ENCODE results near the gene ZNF74.
"Not testable (repeated sequence)": the region's sequence is repeated elsewhere in the genome, so short reads cannot be mapped to it uniquely, and the experiment has no call there.

ZNF74 gene

DNA sequence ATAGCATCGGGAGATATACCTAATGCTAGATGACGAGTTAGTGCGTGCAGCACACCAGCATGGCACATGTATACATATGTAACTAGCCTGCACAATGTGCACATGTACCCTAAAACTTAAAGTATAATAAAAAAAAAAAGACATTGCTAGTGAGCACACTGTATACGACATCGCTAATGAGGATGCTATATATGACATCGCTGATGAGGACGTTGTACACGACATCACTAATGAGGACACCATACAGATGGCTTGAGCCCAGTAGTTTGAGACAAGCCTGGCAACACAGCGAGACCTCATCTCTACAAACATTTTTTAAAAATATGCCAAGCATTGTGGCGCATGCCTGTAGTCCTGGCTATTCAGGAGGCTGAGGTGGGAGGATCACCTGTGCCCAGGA is 31.5 kb upstream of the ZNF74 start:
- H3K4me3 ChIP-seq (ENCODE audit: low read depth, low read length); H3K27me3 ChIP-seq (ENCODE audit: control insufficient read depth, insufficient read depth, low read length); H3K36me3 ChIP-seq (ENCODE audit: control insufficient read depth, insufficient read depth, low read length): not testable (repeated sequence)

DNA sequence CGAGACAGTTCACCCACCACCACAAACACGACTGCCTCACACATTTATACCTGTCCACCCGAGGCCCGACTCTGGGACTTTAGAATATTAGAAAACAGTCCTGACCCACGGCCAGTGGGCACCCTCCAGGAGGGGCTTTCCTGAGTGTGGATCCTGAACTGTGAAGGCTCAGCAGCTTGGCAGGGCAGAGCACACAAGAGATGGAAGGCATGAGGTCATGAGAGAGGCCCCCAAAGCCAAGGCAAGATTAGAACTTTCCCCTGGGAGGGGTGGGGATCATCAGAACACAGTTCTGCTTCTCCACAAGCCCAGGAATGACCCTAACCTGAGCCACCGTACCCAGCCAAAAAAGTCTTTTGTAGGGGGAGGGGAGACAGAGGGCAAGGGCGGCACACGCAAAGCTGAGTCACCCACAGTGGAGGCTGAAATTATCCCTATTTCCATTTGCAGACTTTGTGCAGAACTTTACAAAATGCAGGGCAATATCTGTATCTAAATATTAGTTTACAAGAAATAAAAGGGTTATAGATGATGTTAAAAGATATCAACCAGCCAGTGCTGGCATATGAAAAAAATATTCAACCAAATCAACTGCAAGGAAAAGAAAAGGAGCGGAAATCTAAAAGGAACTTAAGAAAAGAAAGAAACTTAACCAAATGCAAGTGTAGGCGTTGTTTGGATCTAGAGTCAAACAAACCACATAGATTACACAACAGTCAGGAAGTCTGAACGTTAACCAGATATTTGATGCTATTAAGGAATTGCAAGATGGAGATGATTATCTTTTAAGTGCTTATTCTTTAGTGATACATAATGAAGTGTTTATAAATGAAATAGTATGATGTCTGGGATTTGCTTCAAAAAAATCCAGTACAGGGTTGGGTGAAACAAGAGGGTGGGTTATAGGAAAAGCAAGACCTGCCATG is 29.4 kb upstream of the ZNF74 start:
- H3K4me1 ChIP-seq (ENCODE audit: control insufficient read depth, insufficient read depth, low read length); H3K9me3 ChIP-seq (ENCODE audit: control insufficient read depth, insufficient read depth, low read length); H3K9ac ChIP-seq (ENCODE audit: low read depth, low read length); H3K4me3 ChIP-seq (ENCODE audit: low read depth, low read length); H3K27me3 ChIP-seq (ENCODE audit: control insufficient read depth, insufficient read depth, low read length); H3K36me3 ChIP-seq (ENCODE audit: control insufficient read depth, insufficient read depth, low read length): not testable (repeated sequence)

More for the DNA sequence above, 31.5 kb upstream of the ZNF74 start:
- not testable (repeated sequence) for H3K9me3 ChIP-seq (ENCODE audit: control insufficient read depth, insufficient read depth, low read length); H3K9ac ChIP-seq (ENCODE audit: low read depth, low read length); H3K4me1 ChIP-seq (ENCODE audit: control insufficient read depth, insufficient read depth, low read length)

DNA sequence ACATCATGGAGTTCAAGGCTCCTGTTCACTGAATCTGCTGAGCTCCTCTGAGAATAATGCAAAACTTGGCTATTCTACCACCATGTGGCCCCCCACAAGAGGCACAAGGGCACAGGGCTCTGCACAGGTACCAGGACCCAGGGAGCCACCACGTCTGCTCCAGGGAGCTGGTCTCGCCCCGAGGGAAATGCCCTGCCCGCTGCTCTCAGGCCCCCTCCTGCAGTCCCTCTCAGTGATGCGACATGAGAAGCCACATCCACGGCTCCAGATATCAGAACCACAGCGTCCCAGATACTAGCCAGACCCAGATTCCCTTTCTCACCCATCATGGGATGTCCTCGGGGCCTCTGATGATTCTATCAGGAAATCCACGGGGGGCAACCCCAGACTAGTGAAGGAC is 27.1 kb upstream of the ZNF74 start:
- H3K36me3 ChIP-seq (ENCODE audit: control insufficient read depth, insufficient read depth, low read length); H3K4me3 ChIP-seq (ENCODE audit: low read depth, low read length); H3K9ac ChIP-seq (ENCODE audit: low read depth, low read length); H3K9me3 ChIP-seq (ENCODE audit: control insufficient read depth, insufficient read depth, low read length); H3K4me1 ChIP-seq (ENCODE audit: control insufficient read depth, insufficient read depth, low read length); H3K27me3 ChIP-seq (ENCODE audit: control insufficient read depth, insufficient read depth, low read length): not testable (repeated sequence)

DNA sequence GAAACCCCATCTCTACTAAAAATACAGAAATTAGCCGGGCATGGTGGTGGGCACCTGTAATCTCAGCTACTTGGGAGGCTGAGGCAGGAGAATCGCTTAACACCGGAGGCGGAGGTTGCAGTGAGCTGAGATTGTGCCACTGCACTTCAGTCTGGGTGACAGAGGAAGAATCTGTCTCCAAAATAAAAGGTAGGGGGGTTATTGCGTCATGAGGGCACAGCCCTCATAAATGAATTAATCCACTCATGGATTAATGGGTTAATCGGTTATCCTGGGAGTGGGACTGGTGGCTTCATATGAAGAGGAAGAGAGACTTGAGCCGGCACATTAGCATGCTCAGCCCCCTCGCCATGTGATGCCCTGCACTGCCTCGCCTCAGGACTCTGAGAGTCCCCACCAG is 25.1 kb upstream of the ZNF74 start:
- not testable (repeated sequence) for H3K4me3 ChIP-seq (ENCODE audit: low read depth, low read length); H3K9ac ChIP-seq (ENCODE audit: low read depth, low read length); H3K36me3 ChIP-seq (ENCODE audit: control insufficient read depth, insufficient read depth, low read length); H3K4me1 ChIP-seq (ENCODE audit: control insufficient read depth, insufficient read depth, low read length); H3K27me3 ChIP-seq (ENCODE audit: control insufficient read depth, insufficient read depth, low read length); H3K9me3 ChIP-seq (ENCODE audit: control insufficient read depth, insufficient read depth, low read length)

DNA sequence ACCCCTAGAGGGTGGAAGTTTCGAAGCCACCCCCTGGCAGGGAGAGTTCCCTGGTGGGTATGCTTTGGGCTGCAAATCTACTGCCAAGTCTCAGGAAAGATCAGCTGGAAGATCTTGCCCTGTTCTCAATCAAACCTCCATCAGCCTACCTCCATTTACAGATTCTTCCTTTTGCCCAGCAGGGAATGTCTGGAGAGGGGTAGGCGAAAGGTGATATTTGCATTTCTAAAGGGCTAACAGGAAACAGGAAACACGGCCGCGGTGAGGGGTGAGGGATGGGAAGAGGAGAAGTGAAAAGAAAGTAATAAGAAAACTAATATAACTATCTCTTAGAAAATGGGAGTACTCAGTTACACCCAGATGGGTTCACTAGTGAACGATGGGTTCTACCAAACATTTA is 22.3 kb upstream of the ZNF74 start:
- not testable (repeated sequence) for H3K9me3 ChIP-seq (ENCODE audit: control insufficient read depth, insufficient read depth, low read length); H3K4me3 ChIP-seq (ENCODE audit: low read depth, low read length); H3K9ac ChIP-seq (ENCODE audit: low read depth, low read length); H3K27me3 ChIP-seq (ENCODE audit: control insufficient read depth, insufficient read depth, low read length); H3K36me3 ChIP-seq (ENCODE audit: control insufficient read depth, insufficient read depth, low read length); H3K4me1 ChIP-seq (ENCODE audit: control insufficient read depth, insufficient read depth, low read length)

DNA sequence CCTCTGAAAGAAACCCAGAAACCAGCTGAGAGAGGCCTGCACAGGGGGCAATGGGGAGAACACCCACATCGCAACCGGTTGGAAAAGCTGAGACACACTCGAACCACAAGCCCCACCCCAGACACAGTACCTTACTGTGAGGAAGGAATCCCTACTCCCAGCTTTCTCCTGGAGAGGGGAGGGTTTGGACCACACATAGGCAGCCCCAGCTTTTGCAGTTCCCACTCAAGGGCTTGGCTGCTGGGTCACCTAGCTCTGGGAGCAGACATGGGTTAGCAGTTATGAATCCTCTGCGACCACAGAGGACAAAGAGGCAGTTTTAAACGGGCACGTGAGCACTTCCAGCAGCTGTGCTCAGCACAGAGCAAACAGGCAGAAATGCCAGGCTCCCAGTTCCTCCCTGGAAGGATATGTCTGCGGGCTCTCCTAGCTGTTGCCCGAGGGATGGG is 21.5 kb upstream of the ZNF74 start:
- not testable (repeated sequence) for H3K9me3 ChIP-seq (ENCODE audit: control insufficient read depth, insufficient read depth, low read length); H3K4me3 ChIP-seq (ENCODE audit: low read depth, low read length); H3K9ac ChIP-seq (ENCODE audit: low read depth, low read length); H3K36me3 ChIP-seq (ENCODE audit: control insufficient read depth, insufficient read depth, low read length); H3K4me1 ChIP-seq (ENCODE audit: control insufficient read depth, insufficient read depth, low read length); H3K27me3 ChIP-seq (ENCODE audit: control insufficient read depth, insufficient read depth, low read length)

DNA sequence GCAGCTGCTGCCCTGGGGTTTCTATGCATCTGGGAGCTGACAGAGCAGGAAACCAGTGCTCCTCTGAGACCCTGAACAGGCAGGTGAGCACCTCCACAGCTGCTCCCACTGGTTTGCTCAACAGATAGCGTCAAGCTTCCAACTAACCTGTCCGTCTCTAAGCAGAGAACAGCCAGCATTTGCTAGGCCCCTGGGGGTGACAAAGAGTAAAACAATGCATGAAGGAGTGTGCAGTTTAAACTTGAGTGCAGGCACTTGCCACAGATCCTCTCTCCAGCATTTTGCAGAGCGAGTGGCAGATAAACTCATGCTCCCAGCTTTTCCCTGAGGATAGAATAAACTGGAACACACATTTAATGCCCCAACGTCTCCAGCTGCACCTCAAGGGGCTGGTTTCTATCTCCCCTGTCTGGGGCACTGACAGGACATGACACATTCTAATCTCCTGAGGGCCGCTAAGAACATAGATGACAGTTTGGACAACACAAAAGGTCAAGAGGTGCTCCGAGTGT is 20.7 kb upstream of the ZNF74 start:
- H3K9me3 ChIP-seq (ENCODE audit: control insufficient read depth, insufficient read depth, low read length); H3K9ac ChIP-seq (ENCODE audit: low read depth, low read length); H3K4me1 ChIP-seq (ENCODE audit: control insufficient read depth, insufficient read depth, low read length); H3K36me3 ChIP-seq (ENCODE audit: control insufficient read depth, insufficient read depth, low read length); H3K27me3 ChIP-seq (ENCODE audit: control insufficient read depth, insufficient read depth, low read length); H3K4me3 ChIP-seq (ENCODE audit: low read depth, low read length): not testable (repeated sequence)

DNA sequence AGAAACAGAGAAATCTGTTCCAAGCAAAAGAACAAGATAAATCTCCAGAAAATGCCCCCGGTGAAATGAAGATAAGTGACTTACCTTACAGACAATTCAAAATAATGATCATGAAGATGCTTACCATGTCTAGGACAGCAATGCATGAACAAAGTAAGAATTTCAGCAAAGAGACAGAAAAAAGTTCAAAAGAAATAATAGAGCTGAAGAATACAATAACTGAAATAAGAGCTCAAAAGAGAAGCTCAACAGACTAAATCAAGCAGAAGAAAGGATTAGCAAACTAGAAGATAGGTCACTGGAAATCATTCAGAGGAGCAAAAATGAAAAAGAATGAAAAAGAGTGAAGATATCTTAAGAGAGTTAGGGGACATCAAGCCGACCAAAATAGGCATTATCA is 19.8 kb upstream of the ZNF74 start:
- H3K27me3 ChIP-seq (ENCODE audit: control insufficient read depth, insufficient read depth, low read length); H3K36me3 ChIP-seq (ENCODE audit: control insufficient read depth, insufficient read depth, low read length); H3K4me1 ChIP-seq (ENCODE audit: control insufficient read depth, insufficient read depth, low read length); H3K9me3 ChIP-seq (ENCODE audit: control insufficient read depth, insufficient read depth, low read length); H3K9ac ChIP-seq (ENCODE audit: low read depth, low read length); H3K4me3 ChIP-seq (ENCODE audit: low read depth, low read length): not testable (repeated sequence)

DNA sequence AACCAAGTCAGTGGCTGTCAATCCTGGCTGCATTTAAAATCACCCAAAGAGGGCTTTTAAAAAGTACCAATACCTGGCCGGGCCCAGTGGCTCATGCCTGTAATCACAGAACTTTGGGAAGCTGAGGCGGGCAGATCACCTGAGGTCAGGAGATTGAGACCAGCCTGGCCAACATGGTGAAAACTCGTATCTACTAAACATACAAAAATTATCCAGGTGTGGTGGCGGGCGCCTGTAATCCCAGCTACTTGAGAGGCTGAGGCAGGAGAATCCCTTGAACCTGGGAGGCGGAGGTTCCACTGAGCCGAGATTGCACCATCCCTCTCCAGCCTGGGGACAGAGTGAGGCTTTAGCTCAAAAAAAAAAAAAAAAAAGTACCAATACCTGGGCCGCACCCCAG is 17.7 kb upstream of the ZNF74 start:
- not testable (repeated sequence) for H3K4me3 ChIP-seq (ENCODE audit: low read depth, low read length); H3K9me3 ChIP-seq (ENCODE audit: control insufficient read depth, insufficient read depth, low read length); H3K27me3 ChIP-seq (ENCODE audit: control insufficient read depth, insufficient read depth, low read length); H3K4me1 ChIP-seq (ENCODE audit: control insufficient read depth, insufficient read depth, low read length); H3K9ac ChIP-seq (ENCODE audit: low read depth, low read length); H3K36me3 ChIP-seq (ENCODE audit: control insufficient read depth, insufficient read depth, low read length)

DNA sequence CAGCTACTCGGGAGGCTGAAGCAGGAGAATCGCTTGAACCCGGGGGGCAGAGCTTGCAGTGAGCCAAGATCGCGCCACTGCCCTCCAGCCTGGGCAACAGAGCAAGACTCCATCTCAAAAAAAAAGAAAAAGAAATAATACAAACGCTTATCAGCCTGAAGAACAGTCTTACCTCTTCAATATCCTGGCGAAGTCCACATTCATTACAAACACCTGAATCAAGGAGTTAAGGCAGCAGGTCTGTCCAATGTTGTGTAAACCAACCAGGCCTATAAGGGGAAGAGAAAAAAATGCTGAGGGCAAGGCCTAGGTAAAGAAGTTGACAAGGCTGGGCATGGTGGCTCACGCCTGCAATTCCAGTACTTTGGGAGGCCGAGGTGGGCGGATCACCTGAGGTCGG is 17.0 kb upstream of the ZNF74 start:
- not testable (repeated sequence) for H3K9ac ChIP-seq (ENCODE audit: low read depth, low read length); H3K4me1 ChIP-seq (ENCODE audit: control insufficient read depth, insufficient read depth, low read length); H3K4me3 ChIP-seq (ENCODE audit: low read depth, low read length); H3K36me3 ChIP-seq (ENCODE audit: control insufficient read depth, insufficient read depth, low read length); H3K27me3 ChIP-seq (ENCODE audit: control insufficient read depth, insufficient read depth, low read length); H3K9me3 ChIP-seq (ENCODE audit: control insufficient read depth, insufficient read depth, low read length)

DNA sequence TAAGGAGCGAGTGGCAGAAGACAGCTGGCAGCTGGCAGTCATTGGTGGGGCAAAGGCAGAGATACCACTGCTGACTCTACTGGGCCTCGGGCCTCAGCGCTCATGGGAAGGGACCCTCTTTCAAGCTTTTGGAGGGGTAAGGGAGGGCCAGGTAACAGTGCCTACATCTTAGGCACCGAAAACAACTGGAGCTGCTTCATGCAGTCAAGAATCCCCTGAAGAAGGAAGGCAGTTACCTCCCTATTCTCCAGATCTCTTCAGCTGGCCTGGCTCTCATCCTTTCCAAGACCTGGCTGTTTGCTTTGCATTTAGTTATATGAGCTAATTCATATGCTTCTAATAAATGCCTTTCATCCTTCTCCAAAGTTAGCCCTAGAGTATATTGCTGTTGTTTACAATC is 15.8 kb upstream of the ZNF74 start:
- Histone ChIP-seq H3K4me3 (ENCODE audit: low read depth, low read length) (no peak overlapping the region), H3K9ac (ENCODE audit: low read depth, low read length) (no peak overlapping the region), H3K4me1 (ENCODE audit: control insufficient read depth, insufficient read depth, low read length) (no peaks in the 10 kb centered on the region), H3K9me3 (ENCODE audit: control insufficient read depth, insufficient read depth, low read length) (no peaks in the 10 kb centered on the region), H3K27me3 (ENCODE audit: control insufficient read depth, insufficient read depth, low read length) (peaks cover 4% of the 10 kb centered on the region), H3K36me3 (ENCODE audit: control insufficient read depth, insufficient read depth, low read length) (no peaks in the 10 kb centered on the region)

DNA sequence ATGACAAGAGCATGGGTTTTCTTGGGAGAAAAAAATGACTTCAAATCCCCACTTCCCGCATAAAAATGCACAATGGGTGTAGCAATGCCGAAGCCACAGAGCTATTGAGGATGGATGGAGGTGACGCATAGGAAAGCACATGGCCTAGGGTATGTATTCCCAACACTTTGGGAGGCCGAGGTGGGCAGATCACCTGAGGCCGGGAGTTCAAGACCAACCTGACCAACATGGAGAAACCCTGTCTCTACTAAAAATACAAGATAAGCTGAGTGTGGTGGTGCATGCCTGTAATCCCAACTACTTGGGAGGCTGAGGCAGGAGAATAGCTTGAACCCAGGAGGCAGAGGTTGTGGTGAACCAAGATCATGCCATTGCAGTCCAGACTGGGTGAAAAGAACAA is 15.3 kb upstream of the ZNF74 start:
- H3K36me3 ChIP-seq (ENCODE audit: control insufficient read depth, insufficient read depth, low read length); H3K9ac ChIP-seq (ENCODE audit: low read depth, low read length); H3K4me1 ChIP-seq (ENCODE audit: control insufficient read depth, insufficient read depth, low read length); H3K9me3 ChIP-seq (ENCODE audit: control insufficient read depth, insufficient read depth, low read length); H3K27me3 ChIP-seq (ENCODE audit: control insufficient read depth, insufficient read depth, low read length); H3K4me3 ChIP-seq (ENCODE audit: low read depth, low read length): not testable (repeated sequence)

All from iPS-15b (cell line).